Measurements from ENCODE around the gene SYPL1. TPM values are rescaled to one million over a fixed set of nuclear protein-coding genes. Genes with fewer than 3 reads are reported as not detected.

Gene SYPL1
- total RNA-seq, 1 donor from 2014 or later: 59.7 TPM

- H4K20me1 ChIP-seq (ENCODE audit: insufficient read depth, low read length): no peaks in the 10 kb centered on the region
- H3K4me1 ChIP-seq (ENCODE audit: insufficient read depth, low read length): peaks cover 23% of the 10 kb centered on the region
- H2AFZ ChIP-seq (ENCODE audit: low read depth, low read length): no peak overlapping the region
- H3K4me1 Mint-ChIP-seq (ENCODE audit: low read depth, unreplicated experiment): peaks cover 14% of the 10 kb centered on the region
- FAIRE-seq: no peak
- no peaks in the 10 kb centered on the region for H3K36me3 Mint-ChIP-seq (ENCODE audit: low read depth, unreplicated experiment)
- no peak overlapping the region for H3K4me3 ChIP-seq (ENCODE audit: insufficient read depth, low read depth, low read length)
- H3K79me2 ChIP-seq (ENCODE audit: insufficient read depth, low read length): no peaks in the 10 kb centered on the region
- peaks cover 5% of the 10 kb centered on the region for H3K27me3 Mint-ChIP-seq (ENCODE audit: low read depth, unreplicated experiment)
- H3K27ac ChIP-seq (ENCODE audit: low read depth, low read length): no peak overlapping the region
- H3K9ac ChIP-seq (ENCODE audit: low read length): no peak overlapping the region
- H3K9me3 ChIP-seq (ENCODE audit: insufficient read depth, low read depth, low read length): no peaks in the 10 kb centered on the region
- H3K4me2 ChIP-seq (ENCODE audit: low read length): no peak overlapping the region
- H3K36me3 ChIP-seq (ENCODE audit: insufficient read depth, low read length): no peaks in the 10 kb centered on the region
- H3K27me3 ChIP-seq (ENCODE audit: insufficient read depth, low read length): no peaks in the 10 kb centered on the region
- DNase-seq (ENCODE audit: low read depth): no peak
- no peaks in the 10 kb centered on the region for H3K9me3 Mint-ChIP-seq (ENCODE audit: unreplicated experiment)
- H3K27ac Mint-ChIP-seq (ENCODE audit: unreplicated experiment): no peak overlapping the region
- no peak overlapping the region for H3K4me3 Mint-ChIP-seq (ENCODE audit: unreplicated experiment)
- TF ChIP-seq EZH2 (IDR thresholded peaks at IDR 0.05; ENCODE audit: insufficient read depth, low read length) (no peak), CTCF (IDR thresholded peaks at IDR 0.05; ENCODE audit: insufficient read depth, low read depth, low read length) (no peak)
Observed at GRCh38 chr7:106069471-106070200, 42.5 kb downstream of the SYPL1 start.

- Histone ChIP-seq H3K9ac (ENCODE audit: low read length) (no peak overlapping the region), H3K9me3 (ENCODE audit: insufficient read depth, low read depth, low read length) (no peaks in the 10 kb centered on the region), H3K27me3 (ENCODE audit: insufficient read depth, low read length) (no peaks in the 10 kb centered on the region), H3K27ac (ENCODE audit: low read depth, low read length) (no peak overlapping the region), H3K4me1 (ENCODE audit: insufficient read depth, low read length) (peaks cover 24% of the 10 kb centered on the region), H4K20me1 (ENCODE audit: insufficient read depth, low read length) (no peaks in the 10 kb centered on the region), H3K79me2 (ENCODE audit: insufficient read depth, low read length) (no peaks in the 10 kb centered on the region), H3K4me3 (ENCODE audit: insufficient read depth, low read depth, low read length) (no peak overlapping the region), H2AFZ (ENCODE audit: low read depth, low read length) (no peak overlapping the region), H3K4me2 (ENCODE audit: low read length) (no peak overlapping the region), H3K36me3 (ENCODE audit: insufficient read depth, low read length) (no peaks in the 10 kb centered on the region)
- DNase-seq (ENCODE audit: low read depth) (no peak), FAIRE-seq (no peak)
- no peak overlapping the region for H3K4me3 Mint-ChIP-seq (ENCODE audit: unreplicated experiment)
- H3K36me3 Mint-ChIP-seq (ENCODE audit: low read depth, unreplicated experiment): no peaks in the 10 kb centered on the region
- H3K4me1 Mint-ChIP-seq (ENCODE audit: low read depth, unreplicated experiment): peaks cover 14% of the 10 kb centered on the region
- H3K9me3 Mint-ChIP-seq (ENCODE audit: unreplicated experiment): no peaks in the 10 kb centered on the region
- TF ChIP-seq CTCF (IDR thresholded peaks at IDR 0.05; ENCODE audit: insufficient read depth, low read depth, low read length) (no peak), EZH2 (IDR thresholded peaks at IDR 0.05; ENCODE audit: insufficient read depth, low read length) (no peak)
- H3K27me3 Mint-ChIP-seq (ENCODE audit: low read depth, unreplicated experiment): peaks cover 5% of the 10 kb centered on the region
- no peak overlapping the region for H3K27ac Mint-ChIP-seq (ENCODE audit: unreplicated experiment)
Observed at GRCh38 chr7:106068986-106069385, 43.1 kb downstream of the SYPL1 start.

GRCh38 chr7:106068538-106068961 lies 43.6 kb downstream of the SYPL1 start:
- Mint-ChIP-seq H3K4me1 (ENCODE audit: low read depth, unreplicated experiment) (peaks cover 14% of the 10 kb centered on the region), H3K27me3 (ENCODE audit: low read depth, unreplicated experiment) (peaks cover 5% of the 10 kb centered on the region), H3K36me3 (ENCODE audit: low read depth, unreplicated experiment) (no peaks in the 10 kb centered on the region), H3K9me3 (ENCODE audit: unreplicated experiment) (no peaks in the 10 kb centered on the region), H3K4me3 (ENCODE audit: unreplicated experiment) (no peak overlapping the region), H3K27ac (ENCODE audit: unreplicated experiment) (no peak overlapping the region)
- Histone ChIP-seq H3K4me2 (ENCODE audit: low read length) (no peak overlapping the region), H3K27me3 (ENCODE audit: insufficient read depth, low read length) (no peaks in the 10 kb centered on the region), H3K36me3 (ENCODE audit: insufficient read depth, low read length) (no peaks in the 10 kb centered on the region), H2AFZ (ENCODE audit: low read depth, low read length) (no peak overlapping the region), H3K4me3 (ENCODE audit: insufficient read depth, low read depth, low read length) (no peak overlapping the region), H3K79me2 (ENCODE audit: insufficient read depth, low read length) (no peaks in the 10 kb centered on the region), H3K27ac (ENCODE audit: low read depth, low read length) (no peak overlapping the region), H3K9ac (ENCODE audit: low read length) (no peak overlapping the region), H4K20me1 (ENCODE audit: insufficient read depth, low read length) (no peaks in the 10 kb centered on the region), H3K4me1 (ENCODE audit: insufficient read depth, low read length) (peaks cover 24% of the 10 kb centered on the region), H3K9me3 (ENCODE audit: insufficient read depth, low read depth, low read length) (no peaks in the 10 kb centered on the region)
- TF ChIP-seq CTCF (IDR thresholded peaks at IDR 0.05; ENCODE audit: insufficient read depth, low read depth, low read length): no peak
- TF ChIP-seq EZH2 (IDR thresholded peaks at IDR 0.05; ENCODE audit: insufficient read depth, low read length): no peak
- FAIRE-seq: no peak
- DNase-seq (ENCODE audit: low read depth): no peak

All from astrocyte (in vitro differentiated cells and primary cell).